Esophagus muscularis mucosa (tissue), 4 donors: ENCODE measurements around the gene ISOC2. TPM values are rescaled to one million over a fixed set of nuclear protein-coding genes. Genes with fewer than 3 reads are reported as not detected.

Source experiments
- DNase-seq: peaks from one replicate; pipeline ENCODE4 v3.0.0-alpha.2; 2017; ENCODE audit errors: extremely low spot score
- H3K27ac ChIP-seq, 4 donors: fragments of 200-600 bp; sonication (generic); replicated peaks in 1 of 4; 1 replicate in 3 of 4; 2 replicates in 1 of 4; pipeline ENCODE4 v1.5.1; 2016 to 2019; ENCODE audit warnings: mild to moderate bottlenecking in 1 of 4
- H3K27me3 ChIP-seq, 4 donors: fragments of 200-600 bp; sonication (generic); one replicate each; pipeline versions ENCODE4 v1.5.1 to v1.6.0; 2016 to 2019
- H3K36me3 ChIP-seq, 4 donors: fragments of 200-600 bp; sonication (generic); one replicate each; pipeline ENCODE4 v1.5.1; 2016 to 2019
- H3K4me1 ChIP-seq, 4 donors: fragments of 200-600 bp; sonication (generic); one replicate each; pipeline ENCODE4 v1.5.1; 2016 to 2019
- H3K4me3 ChIP-seq, 4 donors: fragments of 200-600 bp; sonication (generic); 1 replicate in 2 of 4; 2 replicates in 2 of 4; pipeline ENCODE4 v1.5.1; 2016 to 2019; ENCODE audit warnings: mild to moderate bottlenecking in 4 of 4, moderate library complexity in 1 of 4
- H3K9me3 ChIP-seq, 4 donors: fragments of 200-600 bp; sonication (generic); 1 replicate in 3 of 4; 2 replicates in 1 of 4; pipeline ENCODE4 v1.5.1; 2016 to 2019
- CTCF ChIP-seq, 3 experiments: fragments of 200-600 bp in 2 of 3; fragments of 450-650 bp in 1 of 3; sonication (generic) in 2 of 3; IDR thresholded peaks; one replicate each; pipeline ENCODE4 v1.5.1; 2017 to 2019; ENCODE audit warnings: antibody characterized with exemption in 3 of 3, mild to moderate bottlenecking in 2 of 3, moderate library complexity in 1 of 3
- EP300 ChIP-seq: sonication (generic); formaldehyde crosslinking; IDR thresholded peaks from one replicate; pipeline ENCODE4 v1.6.1; 2017; ENCODE audit warnings: antibody characterized with exemption
- POLR2A ChIP-seq: fragments of 450-650 bp; IDR thresholded peaks from one replicate; pipeline ENCODE4 v1.6.1; 2017; ENCODE audit warnings: antibody characterized with exemption, moderate library complexity, mild to moderate bottlenecking, low read depth
- POLR2AphosphoS5 ChIP-seq, 2 donors: sonication (generic); formaldehyde crosslinking; IDR thresholded peaks; one replicate each; pipeline ENCODE4 v1.6.1; 2017; ENCODE audit warnings: antibody characterized with exemption in 2 of 2
- WGBS: methylation state at CpG from one replicate; pipeline ENCODE4 v1.1.5; 2018; 5-methylcytosine and 5-hydroxymethylcytosine counted together
- intact Hi-C: fragments of 100-400 bp; cut with DNase I; formaldehyde crosslinking; loops from one replicate; pipeline ENCODE4 v1.15.1; 2023
- total RNA-seq, 4 donors: library from RNA; depleted of rRNA; stranded (reverse); fragments of >200 nt; gene quantifications; one replicate each; pipeline versions ENCODE4 v1.1.0 to v1.2.1, GENCODE V29; 2016

The ISOC2 gene
- total RNA-seq, 4 donors from 2014 or later: 66.8 to 104 (median 77.7) TPM

- Histone ChIP-seq H3K4me3 (no peak overlapping the region), H3K36me3 (no peaks in the 10 kb centered on the region), H3K4me1 (peaks cover 22 to 28% (median 24%) of the 10 kb centered on the region in 4 donors), H3K9me3 (no peaks in the 10 kb centered on the region), H3K27me3 (no peaks in the 10 kb centered on the region), H3K27ac (peak overlapping the region in 1 of 4 donors; percentile 96)
- intact Hi-C loops: no loop called here
- DNase-seq: no peak
- TF ChIP-seq EP300 (no peak), POLR2AphosphoS5 (IDR thresholded peaks at IDR 0.05) (no peak), CTCF (IDR thresholded peaks at IDR 0.05) (no peak), POLR2A (no peak)
- 81% methylated on average over 14 of the region's 19 CpGs for WGBS
Measured at GRCh38 chr19:55474269-55475265, 13.1 kb upstream of the ISOC2 start.

GRCh38 chr19:55473225-55474012 is 12.0 kb upstream of the ISOC2 start:
- H3K4me1 ChIP-seq: peaks cover 17 to 22% (median 21%) of the 10 kb centered on the region in 4 donors
- no peak overlapping the region for H3K4me3 ChIP-seq
- no peak for DNase-seq
- H3K36me3 ChIP-seq: no peaks in the 10 kb centered on the region
- no peak for TF ChIP-seq POLR2AphosphoS5 (IDR thresholded peaks at IDR 0.05)
- TF ChIP-seq POLR2A: no peak
- TF ChIP-seq CTCF (IDR thresholded peaks at IDR 0.05): no peak
- TF ChIP-seq EP300: no peak
- no peaks in the 10 kb centered on the region for H3K9me3 ChIP-seq
- WGBS: 71% methylated on average over 16 of the region's 16 CpGs
- H3K27me3 ChIP-seq: no peaks in the 10 kb centered on the region
- intact Hi-C loops: no loop called here
- H3K27ac ChIP-seq: peak overlapping the region in 1 of 4 donors; percentile 27

DNA sequence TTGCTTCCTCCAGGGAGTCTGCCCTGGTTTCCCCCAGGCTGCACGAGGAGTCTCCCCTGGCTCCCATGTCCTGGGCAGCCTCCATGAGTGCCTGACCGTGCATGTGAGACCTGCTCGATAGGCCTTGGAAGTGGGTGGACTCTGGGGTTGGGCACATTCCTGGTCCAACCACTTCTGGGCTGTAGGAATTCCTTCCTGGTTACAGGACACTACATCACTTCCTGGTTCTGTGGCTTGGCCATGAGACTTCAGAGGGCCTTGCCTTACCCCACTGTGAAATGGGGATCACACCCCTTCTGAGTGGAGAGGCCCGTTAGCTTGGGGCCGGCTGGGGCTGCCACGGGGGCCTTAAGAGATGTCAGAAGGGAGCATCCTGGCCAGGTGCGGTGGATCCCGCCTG is 11.0 kb upstream of the ISOC2 start:
- H3K27me3 ChIP-seq: no peaks in the 10 kb centered on the region
- DNase-seq: no peak
- H3K27ac ChIP-seq: no peak overlapping the region
- TF ChIP-seq CTCF (IDR thresholded peaks at IDR 0.05): no peak
- no peak for TF ChIP-seq POLR2AphosphoS5 (IDR thresholded peaks at IDR 0.05)
- TF ChIP-seq POLR2A: no peak
- no peak for TF ChIP-seq EP300
- no peak overlapping the region for H3K4me3 ChIP-seq
- 83% methylated on average over 7 of the region's 8 CpGs for WGBS
- intact Hi-C loops: no loop called here
- H3K36me3 ChIP-seq: no peaks in the 10 kb centered on the region
- H3K4me1 ChIP-seq: peaks cover 14 to 21% (median 19%) of the 10 kb centered on the region in 4 donors
- no peaks in the 10 kb centered on the region for H3K9me3 ChIP-seq

DNA sequence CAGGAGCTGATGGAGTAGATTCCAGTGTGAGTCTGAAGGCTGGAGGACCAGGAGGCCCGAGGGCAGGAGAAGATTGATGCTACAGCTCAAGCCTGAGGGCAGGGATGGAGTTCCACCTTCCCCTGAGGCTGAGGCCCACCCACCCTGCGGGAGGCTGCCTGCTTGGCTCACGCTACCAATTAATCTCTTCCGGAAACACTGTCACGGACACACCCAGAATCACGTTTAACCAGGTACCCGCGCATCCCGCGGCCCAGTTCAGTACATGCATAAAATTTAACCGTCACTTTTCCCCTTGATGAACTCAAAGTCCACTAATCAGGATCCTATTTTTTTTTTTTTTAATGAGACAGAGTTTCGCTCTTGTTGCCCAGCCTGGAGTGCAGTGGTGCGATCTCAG is 9.8 kb upstream of the ISOC2 start:
- WGBS: 85% methylated on average over 13 of the region's 13 CpGs
- H3K4me3 ChIP-seq: no peak overlapping the region
- H3K36me3 ChIP-seq: no peaks in the 10 kb centered on the region
- TF ChIP-seq CTCF (IDR thresholded peaks at IDR 0.05) (no peak), EP300 (no peak), POLR2AphosphoS5 (IDR thresholded peaks at IDR 0.05) (no peak), POLR2A (no peak)
- intact Hi-C loops: no loop called here
- H3K9me3 ChIP-seq: no peaks in the 10 kb centered on the region
- H3K4me1 ChIP-seq: peaks cover 13 to 18% (median 16%) of the 10 kb centered on the region in 4 donors
- no peak for DNase-seq
- H3K27ac ChIP-seq: no peak overlapping the region
- no peaks in the 10 kb centered on the region for H3K27me3 ChIP-seq
